ENCODE results near the gene CYB5R3.

The CYB5R3 gene

DNA sequence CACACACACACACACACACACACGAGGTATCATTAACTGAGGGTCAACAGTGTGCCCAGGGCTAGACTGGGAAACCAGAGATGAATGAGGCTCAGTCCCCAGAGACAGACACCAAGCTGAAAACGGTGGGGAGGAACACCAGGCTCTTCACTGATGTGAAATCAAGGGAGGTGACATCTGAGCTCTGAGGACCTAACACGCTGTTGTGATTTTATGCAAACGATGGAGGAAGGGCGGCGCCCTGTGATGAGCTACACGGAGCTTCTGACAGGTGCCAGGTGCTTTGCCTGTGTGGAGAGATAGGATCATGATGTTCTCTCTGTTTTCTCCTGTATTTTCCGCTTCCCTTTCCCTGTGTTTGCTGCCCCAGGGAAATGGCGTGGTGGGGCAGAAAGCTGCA is 6.5 kb upstream of the CYB5R3 start:
- TF ChIP-seq ZBTB7A (IDR thresholded peaks at IDR 0.05; ENCODE audit: low read depth): no peak
- no peak for TF ChIP-seq FOXM1 (IDR thresholded peaks at IDR 0.05; ENCODE audit: borderline replicate concordance, low read depth)
- no peak for TF ChIP-seq EGR1 (IDR thresholded peaks at IDR 0.05)
- TF ChIP-seq EP300 (IDR thresholded peaks at IDR 0.05; ENCODE audit: borderline replicate concordance): no peak
- TF ChIP-seq, protein P1, sequence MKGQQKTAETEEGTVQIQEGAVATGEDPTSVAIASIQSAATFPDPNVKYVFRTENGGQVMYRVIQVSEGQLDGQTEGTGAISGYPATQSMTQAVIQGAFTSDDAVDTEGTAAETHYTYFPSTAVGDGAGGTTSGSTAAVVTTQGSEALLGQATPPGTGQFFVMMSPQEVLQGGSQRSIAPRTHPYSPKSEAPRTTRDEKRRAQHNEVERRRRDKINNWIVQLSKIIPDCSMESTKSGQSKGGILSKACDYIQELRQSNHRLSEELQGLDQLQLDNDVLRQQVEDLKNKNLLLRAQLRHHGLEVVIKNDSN (IDR thresholded peaks at IDR 0.05): no peak
- TF ChIP-seq, protein P2, sequence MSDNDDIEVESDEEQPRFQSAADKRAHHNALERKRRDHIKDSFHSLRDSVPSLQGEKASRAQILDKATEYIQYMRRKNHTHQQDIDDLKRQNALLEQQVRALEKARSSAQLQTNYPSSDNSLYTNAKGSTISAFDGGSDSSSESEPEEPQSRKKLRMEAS (IDR thresholded peaks at IDR 0.05): no peak
- no peak for TF ChIP-seq CEBPB (IDR thresholded peaks at IDR 0.05)
- TF ChIP-seq RAD21 (IDR thresholded peaks at IDR 0.05; ENCODE audit: low read depth): no peak
- TF ChIP-seq CREB1 (IDR thresholded peaks at IDR 0.05; ENCODE audit: low read depth): no peak
- no peak for TF ChIP-seq TCF12 (IDR thresholded peaks at IDR 0.05; ENCODE audit: low read depth)
- TF ChIP-seq TAF1 (IDR thresholded peaks at IDR 0.05; ENCODE audit: low read depth): no peak
- TF ChIP-seq, protein P3, sequence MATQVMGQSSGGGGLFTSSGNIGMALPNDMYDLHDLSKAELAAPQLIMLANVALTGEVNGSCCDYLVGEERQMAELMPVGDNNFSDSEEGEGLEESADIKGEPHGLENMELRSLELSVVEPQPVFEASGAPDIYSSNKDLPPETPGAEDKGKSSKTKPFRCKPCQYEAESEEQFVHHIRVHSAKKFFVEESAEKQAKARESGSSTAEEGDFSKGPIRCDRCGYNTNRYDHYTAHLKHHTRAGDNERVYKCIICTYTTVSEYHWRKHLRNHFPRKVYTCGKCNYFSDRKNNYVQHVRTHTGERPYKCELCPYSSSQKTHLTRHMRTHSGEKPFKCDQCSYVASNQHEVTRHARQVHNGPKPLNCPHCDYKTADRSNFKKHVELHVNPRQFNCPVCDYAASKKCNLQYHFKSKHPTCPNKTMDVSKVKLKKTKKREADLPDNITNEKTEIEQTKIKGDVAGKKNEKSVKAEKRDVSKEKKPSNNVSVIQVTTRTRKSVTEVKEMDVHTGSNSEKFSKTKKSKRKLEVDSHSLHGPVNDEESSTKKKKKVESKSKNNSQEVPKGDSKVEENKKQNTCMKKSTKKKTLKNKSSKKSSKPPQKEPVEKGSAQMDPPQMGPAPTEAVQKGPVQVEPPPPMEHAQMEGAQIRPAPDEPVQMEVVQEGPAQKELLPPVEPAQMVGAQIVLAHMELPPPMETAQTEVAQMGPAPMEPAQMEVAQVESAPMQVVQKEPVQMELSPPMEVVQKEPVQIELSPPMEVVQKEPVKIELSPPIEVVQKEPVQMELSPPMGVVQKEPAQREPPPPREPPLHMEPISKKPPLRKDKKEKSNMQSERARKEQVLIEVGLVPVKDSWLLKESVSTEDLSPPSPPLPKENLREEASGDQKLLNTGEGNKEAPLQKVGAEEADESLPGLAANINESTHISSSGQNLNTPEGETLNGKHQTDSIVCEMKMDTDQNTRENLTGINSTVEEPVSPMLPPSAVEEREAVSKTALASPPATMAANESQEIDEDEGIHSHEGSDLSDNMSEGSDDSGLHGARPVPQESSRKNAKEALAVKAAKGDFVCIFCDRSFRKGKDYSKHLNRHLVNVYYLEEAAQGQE (IDR thresholded peaks at IDR 0.05; ENCODE audit: low read depth): no peak
- no peak for TF ChIP-seq TEAD4 (IDR thresholded peaks at IDR 0.05)
- no peak for TF ChIP-seq YY1 (IDR thresholded peaks at IDR 0.05; ENCODE audit: low read depth)
- TF ChIP-seq NFIC (IDR thresholded peaks at IDR 0.05): no peak

DNA sequence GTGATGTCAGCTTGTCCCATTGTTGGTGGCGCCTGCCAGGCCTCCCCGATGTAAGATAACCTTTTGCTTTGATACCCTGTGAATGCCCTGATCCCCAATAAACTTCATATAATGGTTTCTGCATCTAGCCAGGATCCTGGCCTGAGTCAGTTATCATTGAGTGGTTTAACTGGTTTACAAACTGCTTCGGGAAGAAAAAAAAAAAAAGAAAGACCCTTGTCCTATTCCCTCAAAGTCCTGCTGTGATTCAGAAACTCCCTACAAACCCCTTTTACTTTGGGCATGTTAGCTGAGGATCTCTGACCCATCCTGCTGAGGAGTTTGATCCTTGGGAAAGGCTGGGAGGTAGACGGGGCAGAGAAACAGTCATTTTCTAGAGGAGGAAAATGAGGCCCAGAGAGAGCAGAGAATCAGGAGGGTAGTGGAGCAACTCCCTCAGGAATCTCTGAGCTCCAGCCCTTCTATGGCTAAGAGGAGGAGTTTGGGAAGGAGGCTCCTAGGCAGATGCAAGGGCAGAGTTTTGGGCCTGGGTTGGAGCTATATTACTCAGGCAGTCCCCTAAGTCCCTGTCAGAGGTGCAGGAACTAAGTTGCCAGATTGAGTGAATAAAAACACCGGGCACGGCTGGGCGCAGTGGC is 5.4 kb upstream of the CYB5R3 start:
- TF ChIP-seq EP300 (IDR thresholded peaks at IDR 0.05; ENCODE audit: borderline replicate concordance) (no peak), TCF12 (IDR thresholded peaks at IDR 0.05; ENCODE audit: low read depth) (no peak), NFIC (IDR thresholded peaks at IDR 0.05) (no peak), TAF1 (IDR thresholded peaks at IDR 0.05; ENCODE audit: low read depth) (no peak), EGR1 (IDR thresholded peaks at IDR 0.05) (no peak), FOXM1 (IDR thresholded peaks at IDR 0.05; ENCODE audit: borderline replicate concordance, low read depth) (no peak), CREB1 (IDR thresholded peaks at IDR 0.05; ENCODE audit: low read depth) (no peak), ZBTB7A (IDR thresholded peaks at IDR 0.05; ENCODE audit: low read depth) (no peak), RAD21 (IDR thresholded peaks at IDR 0.05; ENCODE audit: low read depth) (no peak)
- TF ChIP-seq, protein P2 (IDR thresholded peaks at IDR 0.05): no peak
- TF ChIP-seq, protein P1 (IDR thresholded peaks at IDR 0.05): no peak

DNA sequence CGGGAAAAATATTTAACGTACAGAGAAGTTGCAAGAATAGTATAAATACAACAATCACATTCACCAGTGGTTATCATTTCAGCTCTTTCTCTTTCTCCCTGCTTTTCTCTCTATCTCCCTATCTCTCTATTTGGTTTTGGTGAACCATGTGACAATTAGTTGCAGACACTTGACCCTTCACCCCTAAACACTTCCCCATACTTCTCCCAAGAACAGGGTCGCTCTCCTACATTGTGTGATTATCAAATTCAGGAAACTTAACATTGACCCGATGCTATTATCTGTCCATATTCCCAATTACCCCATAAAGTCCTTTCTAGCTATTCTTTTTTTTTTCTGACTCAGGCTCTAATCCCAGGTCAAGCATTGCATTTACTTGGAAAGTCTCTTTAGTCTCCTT is 4.8 kb upstream of the CYB5R3 start:
- no peak for TF ChIP-seq RAD21 (IDR thresholded peaks at IDR 0.05; ENCODE audit: low read depth)
- no peak for TF ChIP-seq CEBPB (IDR thresholded peaks at IDR 0.05)
- TF ChIP-seq TAF1 (IDR thresholded peaks at IDR 0.05; ENCODE audit: low read depth): no peak
- TF ChIP-seq ZBTB7A (IDR thresholded peaks at IDR 0.05; ENCODE audit: low read depth): no peak
- TF ChIP-seq, protein P1 (IDR thresholded peaks at IDR 0.05): no peak
- TF ChIP-seq, protein P3 (IDR thresholded peaks at IDR 0.05; ENCODE audit: low read depth): no peak
- no peak for TF ChIP-seq CREB1 (IDR thresholded peaks at IDR 0.05; ENCODE audit: low read depth)
- TF ChIP-seq NFIC (IDR thresholded peaks at IDR 0.05): no peak
- no peak for TF ChIP-seq FOXM1 (IDR thresholded peaks at IDR 0.05; ENCODE audit: borderline replicate concordance, low read depth)
- TF ChIP-seq YY1 (IDR thresholded peaks at IDR 0.05; ENCODE audit: low read depth): no peak
- TF ChIP-seq, protein P2 (IDR thresholded peaks at IDR 0.05): no peak
- TF ChIP-seq EP300 (IDR thresholded peaks at IDR 0.05; ENCODE audit: borderline replicate concordance): no peak
- TF ChIP-seq EGR1 (IDR thresholded peaks at IDR 0.05): no peak
- TF ChIP-seq TCF12 (IDR thresholded peaks at IDR 0.05; ENCODE audit: low read depth): no peak
- no peak for TF ChIP-seq TEAD4 (IDR thresholded peaks at IDR 0.05)

DNA sequence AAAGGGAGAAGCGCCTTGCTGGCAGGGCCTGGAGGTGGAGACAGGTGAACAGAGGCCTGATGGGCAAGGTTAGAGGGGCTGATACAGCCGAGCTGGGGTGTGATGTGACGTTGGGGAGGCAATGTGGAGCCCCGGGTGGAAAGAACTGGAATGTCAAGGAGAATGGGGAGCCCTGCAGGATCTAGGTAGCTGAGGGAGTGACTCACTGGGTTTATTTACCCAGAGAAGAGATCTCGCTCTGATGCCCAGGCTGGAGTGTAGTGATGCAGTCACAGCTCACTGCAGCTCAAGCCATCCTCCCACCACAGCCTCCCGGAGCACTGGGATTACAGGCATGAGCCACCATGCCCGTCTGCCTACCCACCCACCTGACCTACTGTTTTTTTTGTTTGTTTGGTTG is 1.9 kb upstream of the CYB5R3 start:
- TF ChIP-seq ZBTB7A (IDR thresholded peaks at IDR 0.05; ENCODE audit: low read depth): no peak
- no peak for TF ChIP-seq YY1 (IDR thresholded peaks at IDR 0.05; ENCODE audit: low read depth)
- TF ChIP-seq RAD21 (IDR thresholded peaks at IDR 0.05; ENCODE audit: low read depth): no peak
- TF ChIP-seq TEAD4 (IDR thresholded peaks at IDR 0.05): no peak
- TF ChIP-seq TAF1 (IDR thresholded peaks at IDR 0.05; ENCODE audit: low read depth): no peak

Data from Ishikawa (cell line).